Measurements from ENCODE around the gene UBR3. TPM values are rescaled to one million over a fixed set of nuclear protein-coding genes. Genes with fewer than 3 reads are reported as not detected.

UBR3 gene
- polyA plus RNA-seq, 1 donor from 2014 or later, result 75.2 TPM

DNA sequence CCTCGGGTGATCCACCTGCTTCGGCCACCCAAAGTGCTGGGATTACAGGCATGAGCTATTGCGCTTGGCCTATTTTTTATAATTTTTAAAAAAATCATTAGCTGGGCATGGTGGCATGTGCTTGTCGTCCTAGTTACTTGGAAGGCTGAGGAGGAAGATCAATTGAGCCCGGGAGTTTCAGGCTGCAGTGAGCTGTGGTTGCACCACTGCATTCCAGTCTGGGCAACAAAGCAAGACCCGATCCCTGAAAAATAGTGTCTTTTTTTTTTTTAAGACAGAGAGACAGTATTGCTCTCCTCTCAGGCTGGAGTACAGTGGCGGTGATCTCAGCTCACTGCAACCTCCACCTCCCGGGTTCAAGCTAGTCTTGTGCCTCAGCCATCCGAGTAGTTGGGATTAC is 23.8 kb upstream of the UBR3 start:
- no peak overlapping the region for H3K27ac ChIP-seq (ENCODE audit: low read length)
- H3K36me3 ChIP-seq (ENCODE audit: insufficient read depth, low read length), result peaks cover 2% of the 10 kb centered on the region
- H3K9me2 ChIP-seq (ENCODE audit: insufficient read depth, low read length), result no peaks in the 10 kb centered on the region
- H3K79me2 ChIP-seq (replicated peaks; ENCODE audit: insufficient read depth, low read length), result peaks cover 33% of the 10 kb centered on the region
- no peak overlapping the region for H3K9ac ChIP-seq (ENCODE audit: low read length)
- no peak overlapping the region for H2AFZ ChIP-seq (ENCODE audit: low read depth, low read length)
- no peaks in the 10 kb centered on the region for H3F3A ChIP-seq (ENCODE audit: insufficient read depth, low read length, poor library complexity, severe bottlenecking)
- H3K4me3 ChIP-seq (ENCODE audit: low read length), result no peak overlapping the region
- TF ChIP-seq MXI1 (conservative IDR thresholded peaks at IDR 0.05; ENCODE audit: poor library complexity, severe bottlenecking), result no peak
- TF ChIP-seq POLR2AphosphoS5 (IDR thresholded peaks at IDR 0.05), result no peak
- no peak for TF ChIP-seq EP300 (conservative IDR thresholded peaks at IDR 0.05; ENCODE audit: poor library complexity, severe bottlenecking)
- TF ChIP-seq EZH2 (IDR thresholded peaks at IDR 0.05; ENCODE audit: borderline replicate concordance, insufficient read depth, low read length, poor library complexity, severe bottlenecking), result no peak
- TF ChIP-seq TAF1 (IDR thresholded peaks at IDR 0.05; ENCODE audit: low read depth), result no peak
- no peak for TF ChIP-seq RAD21 (conservative IDR thresholded peaks at IDR 0.05)
- no peak for TF ChIP-seq CTCF (IDR thresholded peaks at IDR 0.05; ENCODE audit: poor library complexity, severe bottlenecking)
- TF ChIP-seq, protein P1, sequence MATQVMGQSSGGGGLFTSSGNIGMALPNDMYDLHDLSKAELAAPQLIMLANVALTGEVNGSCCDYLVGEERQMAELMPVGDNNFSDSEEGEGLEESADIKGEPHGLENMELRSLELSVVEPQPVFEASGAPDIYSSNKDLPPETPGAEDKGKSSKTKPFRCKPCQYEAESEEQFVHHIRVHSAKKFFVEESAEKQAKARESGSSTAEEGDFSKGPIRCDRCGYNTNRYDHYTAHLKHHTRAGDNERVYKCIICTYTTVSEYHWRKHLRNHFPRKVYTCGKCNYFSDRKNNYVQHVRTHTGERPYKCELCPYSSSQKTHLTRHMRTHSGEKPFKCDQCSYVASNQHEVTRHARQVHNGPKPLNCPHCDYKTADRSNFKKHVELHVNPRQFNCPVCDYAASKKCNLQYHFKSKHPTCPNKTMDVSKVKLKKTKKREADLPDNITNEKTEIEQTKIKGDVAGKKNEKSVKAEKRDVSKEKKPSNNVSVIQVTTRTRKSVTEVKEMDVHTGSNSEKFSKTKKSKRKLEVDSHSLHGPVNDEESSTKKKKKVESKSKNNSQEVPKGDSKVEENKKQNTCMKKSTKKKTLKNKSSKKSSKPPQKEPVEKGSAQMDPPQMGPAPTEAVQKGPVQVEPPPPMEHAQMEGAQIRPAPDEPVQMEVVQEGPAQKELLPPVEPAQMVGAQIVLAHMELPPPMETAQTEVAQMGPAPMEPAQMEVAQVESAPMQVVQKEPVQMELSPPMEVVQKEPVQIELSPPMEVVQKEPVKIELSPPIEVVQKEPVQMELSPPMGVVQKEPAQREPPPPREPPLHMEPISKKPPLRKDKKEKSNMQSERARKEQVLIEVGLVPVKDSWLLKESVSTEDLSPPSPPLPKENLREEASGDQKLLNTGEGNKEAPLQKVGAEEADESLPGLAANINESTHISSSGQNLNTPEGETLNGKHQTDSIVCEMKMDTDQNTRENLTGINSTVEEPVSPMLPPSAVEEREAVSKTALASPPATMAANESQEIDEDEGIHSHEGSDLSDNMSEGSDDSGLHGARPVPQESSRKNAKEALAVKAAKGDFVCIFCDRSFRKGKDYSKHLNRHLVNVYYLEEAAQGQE (IDR thresholded peaks at IDR 0.05; ENCODE audit: borderline replicate concordance), result no peak
- no peak for TF ChIP-seq SMC3 (conservative IDR thresholded peaks at IDR 0.05; ENCODE audit: poor library complexity)
- no peak overlapping the region for H3K4me2 ChIP-seq (ENCODE audit: low read length)
- no peaks in the 10 kb centered on the region for H3K27me3 ChIP-seq (ENCODE audit: insufficient read depth, low read depth, low read length)
- H4K20me1 ChIP-seq (ENCODE audit: insufficient read depth), result no peaks in the 10 kb centered on the region
- no peaks in the 10 kb centered on the region for H3K9me3 ChIP-seq (ENCODE audit: low read length)

GRCh38 chr2:169806586-169806985 is 20.7 kb upstream of the UBR3 start:
- no peak overlapping the region for H3K9ac ChIP-seq (ENCODE audit: low read length)
- TF ChIP-seq CTCF (IDR thresholded peaks at IDR 0.05; ENCODE audit: poor library complexity, severe bottlenecking), result no peak
- TF ChIP-seq SMC3 (conservative IDR thresholded peaks at IDR 0.05; ENCODE audit: poor library complexity), result no peak
- no peak for TF ChIP-seq RAD21 (conservative IDR thresholded peaks at IDR 0.05)
- no peak for TF ChIP-seq EP300 (conservative IDR thresholded peaks at IDR 0.05; ENCODE audit: poor library complexity, severe bottlenecking)
- TF ChIP-seq TAF1 (IDR thresholded peaks at IDR 0.05; ENCODE audit: low read depth), result no peak
- TF ChIP-seq MXI1 (conservative IDR thresholded peaks at IDR 0.05; ENCODE audit: poor library complexity, severe bottlenecking), result no peak
- no peak for TF ChIP-seq POLR2AphosphoS5 (IDR thresholded peaks at IDR 0.05)
- TF ChIP-seq, protein P1 (IDR thresholded peaks at IDR 0.05; ENCODE audit: borderline replicate concordance), result no peak
- no peak for TF ChIP-seq EZH2 (IDR thresholded peaks at IDR 0.05; ENCODE audit: borderline replicate concordance, insufficient read depth, low read length, poor library complexity, severe bottlenecking)
- H3F3A ChIP-seq (ENCODE audit: insufficient read depth, low read length, poor library complexity, severe bottlenecking), result no peaks in the 10 kb centered on the region
- H3K79me2 ChIP-seq (replicated peaks; ENCODE audit: insufficient read depth, low read length), result peaks cover 22% of the 10 kb centered on the region
- H3K4me2 ChIP-seq (ENCODE audit: low read length), result no peak overlapping the region
- peaks cover 3% of the 10 kb centered on the region for H3K36me3 ChIP-seq (ENCODE audit: insufficient read depth, low read length)
- H3K27me3 ChIP-seq (ENCODE audit: insufficient read depth, low read depth, low read length), result no peaks in the 10 kb centered on the region
- H3K4me3 ChIP-seq (ENCODE audit: low read length), result no peak overlapping the region
- no peak overlapping the region for H3K27ac ChIP-seq (ENCODE audit: low read length)
- H3K9me2 ChIP-seq (ENCODE audit: insufficient read depth, low read length), result no peaks in the 10 kb centered on the region
- no peak overlapping the region for H2AFZ ChIP-seq (ENCODE audit: low read depth, low read length)
- no peaks in the 10 kb centered on the region for H4K20me1 ChIP-seq (ENCODE audit: insufficient read depth)
- H3K9me3 ChIP-seq (ENCODE audit: low read length), result no peaks in the 10 kb centered on the region
